GM23248 (cell line): Measurements from ENCODE around the gene HTT. TPM values are rescaled to one million over a fixed set of nuclear protein-coding genes. Genes with fewer than 3 reads are reported as not detected.

Source experiments
- DNase-seq: peaks from one replicate; pipeline ENCODE4 v3.0.0-alpha.2; 2015
- H2AFZ ChIP-seq: fragments of 200-600 bp; sonication (generic); 2 replicates; pipeline ENCODE4 v1.6.1; 2016; ENCODE audit warnings: antibody characterized with exemption
- H3F3A ChIP-seq: fragments of 200-600 bp; sonication (generic); 2 replicates; pipeline ENCODE4 v1.6.1; 2016; ENCODE audit warnings: mild to moderate bottlenecking, antibody characterized with exemption, mixed run types; ENCODE audit not compliant: insufficient read depth
- H3K27ac ChIP-seq: fragments of 200-600 bp; sonication (generic); 2 replicates; pipeline ENCODE4 v1.5.1; 2016; ENCODE audit warnings: mild to moderate bottlenecking
- H3K27me3 ChIP-seq: fragments of 200-600 bp; sonication (generic); replicated peaks from 2 replicates; pipeline ENCODE4 v1.6.1; 2016; ENCODE audit warnings: mild to moderate bottlenecking; ENCODE audit not compliant: insufficient read depth
- H3K36me3 ChIP-seq: fragments of 200-600 bp; sonication (generic); 2 replicates; pipeline ENCODE4 v1.6.1; 2016; ENCODE audit warnings: low read depth, mild to moderate bottlenecking
- H3K4me1 ChIP-seq: fragments of 200-600 bp; sonication (generic); 2 replicates; pipeline ENCODE4 v1.6.1; 2016; ENCODE audit warnings: mild to moderate bottlenecking; ENCODE audit not compliant: insufficient read depth
- H3K4me2 ChIP-seq: fragments of 200-600 bp; sonication (generic); one replicate; pipeline ENCODE4 v1.6.1; 2016; ENCODE audit warnings: mild to moderate bottlenecking; ENCODE audit not compliant: unreplicated experiment
- H3K4me3 ChIP-seq: fragments of 200-600 bp; sonication (generic); 2 replicates; pipeline ENCODE4 v1.5.1; 2016; ENCODE audit warnings: mild to moderate bottlenecking
- H3K79me2 ChIP-seq: fragments of 200-600 bp; sonication (generic); 2 replicates; pipeline ENCODE4 v1.6.1; 2016; ENCODE audit warnings: mild to moderate bottlenecking; ENCODE audit not compliant: insufficient read depth
- H3K9ac ChIP-seq: fragments of 200-600 bp; sonication (generic); 2 replicates; pipeline ENCODE4 v1.6.1; 2016; ENCODE audit warnings: mild to moderate bottlenecking
- H3K9me2 ChIP-seq: fragments of 200-600 bp; sonication (generic); 2 replicates; pipeline ENCODE4 v1.6.1; 2016; ENCODE audit warnings: mixed run types, mild to moderate bottlenecking, moderate library complexity; ENCODE audit not compliant: insufficient read depth
- H3K9me3 ChIP-seq: fragments of 200-600 bp; sonication (generic); one replicate; pipeline ENCODE4 v1.6.1; 2017; ENCODE audit warnings: low read depth
- H4K20me1 ChIP-seq: fragments of 200-600 bp; sonication (generic); 2 replicates; pipeline ENCODE4 v1.6.0; 2016; ENCODE audit not compliant: insufficient read depth
- EZH2 ChIP-seq: fragments of 200-600 bp; sonication (generic); IDR thresholded peaks from 2 replicates; pipeline ENCODE4 v1.6.1; 2018; ENCODE audit warnings: antibody characterized with exemption, mild to moderate bottlenecking; ENCODE audit not compliant: insufficient read depth, poor library complexity, severe bottlenecking
- EZH2phosphoT487 ChIP-seq: fragments of 200-600 bp; sonication (generic); IDR thresholded peaks from 2 replicates; pipeline ENCODE4 v1.6.1; 2018; ENCODE audit warnings: antibody characterized with exemption, moderate library complexity, mild to moderate bottlenecking, low read depth; ENCODE audit not compliant: insufficient read depth
- WGBS, 2 experiments: methylation state at CpG; one replicate each; pipeline ENCODE4 v1.1.6; 2015 to 2017; ENCODE audit warnings: low lambda C conversion rate in 2 of 2, low coverage in 1 of 2; ENCODE audit errors: missing lambda C conversion rate in 2 of 2; 5-methylcytosine and 5-hydroxymethylcytosine counted together
- in situ Hi-C: fragments of 300-500 bp; cut with MboI; formaldehyde crosslinking; loops from 2 replicates; pipeline ENCODE4 v1.15.0; 2020
- polyA plus RNA-seq: library from polyadenylated mRNA; unstranded; fragments of >200 nt; fragmentation: Nextera tagmentation; extraction: Ambion mirVana; gene quantifications from 2 replicates; pipeline ENCODE4 v1.2.1, GENCODE V29; 2016
- total RNA-seq: library from RNA; depleted of rRNA; stranded (reverse); fragments of >200 nt; shearing (Covaris generic); gene quantifications from 2 replicates; pipeline ENCODE4 v1.2.3, GENCODE V29; 2014

HTT gene
- total and polyA plus RNA-seq, 2 experiments from 2014 or later, result 8.2 to 26.5 TPM

DNA sequence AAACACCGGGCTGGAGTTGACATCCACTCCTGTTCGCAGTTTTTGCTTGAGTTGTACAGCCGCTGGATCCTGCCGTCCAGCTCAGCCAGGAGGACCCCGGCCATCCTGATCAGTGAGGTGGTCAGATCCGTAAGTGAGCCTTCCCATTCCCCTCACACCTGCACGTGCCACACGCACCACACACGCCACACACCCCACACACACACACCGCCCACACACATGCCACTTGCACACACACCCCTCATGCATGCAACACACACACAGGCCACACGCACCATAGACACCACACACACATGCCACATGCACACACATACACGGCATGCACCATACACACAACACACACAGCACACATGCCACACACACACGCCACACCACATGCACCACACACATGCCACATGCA, 154.4 kb downstream of the HTT start:
- Histone ChIP-seq H3F3A (no peaks in the 10 kb centered on the region), H3K4me1 (no peaks in the 10 kb centered on the region), H3K4me2 (no peak overlapping the region), H3K27me3 (no peaks in the 10 kb centered on the region), H3K4me3 (no peak overlapping the region), H2AFZ (no peak overlapping the region), H3K79me2 (no peaks in the 10 kb centered on the region), H3K9ac (no peak overlapping the region), H3K36me3 (peaks cover 4% of the 10 kb centered on the region; the same call in 1 of the 2 replicates), H3K27ac (no peak overlapping the region), H4K20me1 (no peaks in the 10 kb centered on the region), H3K9me2 (no peaks in the 10 kb centered on the region), H3K9me3 (no peaks in the 10 kb centered on the region)
- whole genome bisulfite sequencing, 2 experiments, result 96 to 97% methylated on average over 9 to 13 of the region's 13 CpGs
- no peak for TF ChIP-seq EZH2phosphoT487
- TF ChIP-seq EZH2, result no peak
- in situ Hi-C loops, result no loop called here
- no peak for DNase-seq

GRCh38 chr4:3229328-3229727, 154.8 kb downstream of the HTT start:
- no peaks in the 10 kb centered on the region for H3K27me3 ChIP-seq
- no peak overlapping the region for H3K4me3 ChIP-seq
- H4K20me1 ChIP-seq, result no peaks in the 10 kb centered on the region
- H3K79me2 ChIP-seq, result no peaks in the 10 kb centered on the region
- no peaks in the 10 kb centered on the region for H3K9me3 ChIP-seq
- no peaks in the 10 kb centered on the region for H3F3A ChIP-seq
- no peaks in the 10 kb centered on the region for H3K9me2 ChIP-seq
- TF ChIP-seq EZH2phosphoT487 (no peak), EZH2 (no peak)
- H3K4me2 ChIP-seq, result no peak overlapping the region
- H3K36me3 ChIP-seq, result peaks cover 4% of the 10 kb centered on the region; the same call in 1 of the 2 replicates
- no peak for DNase-seq
- 91 to 94% methylated on average over 9 of the region's 9 CpGs for WGBS, 2 experiments
- H3K4me1 ChIP-seq, result no peaks in the 10 kb centered on the region
- in situ Hi-C loops, result no loop called here
- no peak overlapping the region for H3K27ac ChIP-seq
- H2AFZ ChIP-seq, result no peak overlapping the region
- H3K9ac ChIP-seq, result no peak overlapping the region

- Histone ChIP-seq H3K36me3 (peaks cover 4% of the 10 kb centered on the region; the same call in 1 of the 2 replicates), H3K4me1 (no peaks in the 10 kb centered on the region), H3K9ac (no peak overlapping the region), H3K9me2 (no peaks in the 10 kb centered on the region), H3K9me3 (no peaks in the 10 kb centered on the region), H3F3A (no peaks in the 10 kb centered on the region), H3K4me3 (no peak overlapping the region), H3K4me2 (no peak overlapping the region), H3K79me2 (no peaks in the 10 kb centered on the region), H4K20me1 (no peaks in the 10 kb centered on the region), H3K27me3 (no peaks in the 10 kb centered on the region), H2AFZ (no peak overlapping the region), H3K27ac (no peak overlapping the region)
- no peak for DNase-seq
- TF ChIP-seq EZH2phosphoT487, result no peak
- TF ChIP-seq EZH2, result no peak
- 94 to 97% methylated on average over 17 of the region's 17 CpGs for WGBS, 2 experiments
- in situ Hi-C loops, result no loop called here
These were observed 155.5 kb downstream of the HTT start for GRCh38 chr4:3229964-3230363.

DNA sequence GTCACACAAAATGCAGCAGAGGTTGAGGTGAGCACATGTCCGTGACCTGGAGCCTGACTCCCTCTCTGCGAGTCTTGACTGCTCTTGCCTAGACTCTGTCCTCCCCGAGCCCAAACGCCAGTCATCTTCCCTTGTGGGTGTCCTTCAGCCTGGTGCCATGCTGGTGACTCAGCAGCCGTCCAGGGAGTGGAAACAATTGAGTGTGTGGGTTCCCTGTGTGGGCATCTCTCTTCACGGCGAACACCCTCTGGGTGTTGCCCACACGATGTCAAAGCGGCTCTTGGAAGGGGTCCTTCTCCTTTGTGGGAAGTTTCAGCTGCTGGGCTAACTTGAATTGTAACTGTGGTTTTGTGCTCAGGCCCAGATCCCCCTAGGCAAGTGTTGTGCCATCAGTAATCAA, 157.0 kb downstream of the HTT start:
- no peak overlapping the region for H2AFZ ChIP-seq
- no peaks in the 10 kb centered on the region for H3K9me2 ChIP-seq
- H3K9ac ChIP-seq, result no peak overlapping the region
- TF ChIP-seq EZH2 (no peak), EZH2phosphoT487 (no peak)
- H3K27me3 ChIP-seq, result no peaks in the 10 kb centered on the region
- H3K9me3 ChIP-seq, result no peaks in the 10 kb centered on the region
- 77 to 82% methylated on average over 9 of the region's 9 CpGs for WGBS, 2 experiments
- peaks cover 4% of the 10 kb centered on the region; the same call in 1 of the 2 replicates for H3K36me3 ChIP-seq
- no peaks in the 10 kb centered on the region for H3K4me1 ChIP-seq
- in situ Hi-C loops, result no loop called here
- H3F3A ChIP-seq, result no peaks in the 10 kb centered on the region
- peak; percentile 38 for DNase-seq
- no peak overlapping the region for H3K4me2 ChIP-seq
- H4K20me1 ChIP-seq, result no peaks in the 10 kb centered on the region
- no peak overlapping the region for H3K27ac ChIP-seq
- no peaks in the 10 kb centered on the region for H3K79me2 ChIP-seq
- H3K4me3 ChIP-seq, result no peak overlapping the region

DNA sequence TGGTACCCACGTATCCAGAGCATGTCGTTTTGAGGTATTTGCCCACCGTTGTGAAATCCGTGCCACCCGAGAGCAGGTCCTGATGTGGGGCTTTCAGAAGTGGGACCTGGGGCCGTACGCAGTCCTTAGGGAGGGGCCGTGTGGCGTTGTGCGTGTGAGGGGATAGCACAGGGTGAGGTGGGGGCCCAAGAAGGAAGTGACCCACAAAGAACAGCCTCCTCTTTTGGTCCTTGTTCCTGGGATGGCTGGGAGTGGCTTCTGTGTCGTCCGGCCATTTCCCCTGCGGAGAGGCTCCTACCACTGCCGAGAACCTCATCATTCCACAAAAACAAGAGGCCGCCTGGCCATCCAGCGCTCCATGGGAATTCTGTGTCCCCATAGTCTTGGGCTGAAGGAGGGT, 157.5 kb downstream of the HTT start:
- Histone ChIP-seq H3K9me3 (no peaks in the 10 kb centered on the region), H3K36me3 (peaks cover 4% of the 10 kb centered on the region; the same call in 1 of the 2 replicates), H3K27me3 (no peaks in the 10 kb centered on the region), H3K4me3 (no peak overlapping the region), H3K27ac (no peak overlapping the region), H2AFZ (no peak overlapping the region), H3F3A (no peaks in the 10 kb centered on the region), H3K79me2 (no peaks in the 10 kb centered on the region), H3K9me2 (no peaks in the 10 kb centered on the region), H4K20me1 (no peaks in the 10 kb centered on the region), H3K9ac (no peak overlapping the region), H3K4me1 (no peaks in the 10 kb centered on the region), H3K4me2 (no peak overlapping the region)
- TF ChIP-seq EZH2 (no peak), EZH2phosphoT487 (no peak)
- in situ Hi-C loops, result no loop called here
- no peak for DNase-seq
- 97% methylated on average over 16 of the region's 16 CpGs for WGBS, 2 experiments
